Activated CD4-positive, alpha-beta T cell treated with anti-CD3 and anti-CD28 coated beads, Interleukin-2, amount 10 ng/mL, durations not matched to agents 24 days and 14 days (primary cell): Measurements from ENCODE around the gene AATF. TPM values are rescaled to one million over a fixed set of nuclear protein-coding genes. Genes with fewer than 3 reads are reported as not detected.

Source experiments
- DNase-seq: peaks from one replicate; pipeline ENCODE4 v3.0.0; 2022
- H3K27ac Mint-ChIP-seq: one replicate; pipeline ENCODE4 v1.8.0; 2022; ENCODE audit warnings: mild to moderate bottlenecking, mixed read lengths
- H3K27me3 Mint-ChIP-seq: one replicate; pipeline ENCODE4 v1.8.0; 2022; ENCODE audit warnings: mixed read lengths
- H3K36me3 Mint-ChIP-seq: one replicate; pipeline ENCODE4 v1.8.0; 2022; ENCODE audit warnings: low read depth, mild to moderate bottlenecking, mixed read lengths
- H3K4me1 Mint-ChIP-seq: one replicate; pipeline ENCODE4 v1.8.0; 2021; ENCODE audit warnings: mixed read lengths
- H3K4me3 Mint-ChIP-seq: one replicate; pipeline ENCODE4 v1.8.0; 2022; ENCODE audit warnings: mild to moderate bottlenecking, moderate library complexity, mixed read lengths
- H3K9me3 Mint-ChIP-seq: one replicate; pipeline ENCODE4 v1.8.0; 2021; ENCODE audit warnings: mixed read lengths
- intact Hi-C: fragments of 100-400 bp; cut with micrococcal nuclease; formaldehyde crosslinking; loops from one replicate; pipeline ENCODE4 v1.15.1; 2023
- total RNA-seq: library from RNA; stranded (reverse); gene quantifications from 2 replicates; pipeline ENCODE4 v1.2.3, GENCODE V29; 2022

AATF gene
- total RNA-seq, 1 donor from 2014 or later: 116 TPM

GRCh38 chr17:36940313-36941264 is 8.2 kb upstream of the AATF start:
- H3K27me3 Mint-ChIP-seq: peaks cover 75% of the 10 kb centered on the region
- H3K4me3 Mint-ChIP-seq: no peak overlapping the region
- H3K36me3 Mint-ChIP-seq: peaks cover 16% of the 10 kb centered on the region
- H3K27ac Mint-ChIP-seq: peak overlapping the region; percentile 41
- H3K4me1 Mint-ChIP-seq: peaks cover 32% of the 10 kb centered on the region
- DNase-seq: peak; percentile 63
- H3K9me3 Mint-ChIP-seq: no peaks in the 10 kb centered on the region
- intact Hi-C loops: loop anchor here (5.0 to 10.0 kb wide), 4 partner anchors 298 to 1622 kb away; partner anchors contain the start of gene GGNBP2

GRCh38 chr17:36941265-36942010 is 7.3 kb upstream of the AATF start:
- peak overlapping the region; percentile 39 for H3K27ac Mint-ChIP-seq
- peaks cover 75% of the 10 kb centered on the region for H3K27me3 Mint-ChIP-seq
- peak overlapping the region; percentile 2 for H3K4me3 Mint-ChIP-seq
- no peak for DNase-seq
- H3K36me3 Mint-ChIP-seq: peaks cover 16% of the 10 kb centered on the region
- H3K9me3 Mint-ChIP-seq: no peaks in the 10 kb centered on the region
- peaks cover 27% of the 10 kb centered on the region for H3K4me1 Mint-ChIP-seq
- intact Hi-C loops: loop anchor here (5.0 to 10.0 kb wide), 4 partner anchors 299 to 1621 kb away; partner anchors contain the start of gene GGNBP2

GRCh38 chr17:36942019-36942599 is 6.6 kb upstream of the AATF start:
- peak; percentile 67 for DNase-seq
- intact Hi-C loops: loop anchor here (5.0 to 10.0 kb wide), 4 partner anchors 300 to 1620 kb away; partner anchors contain the start of gene GGNBP2
- H3K4me1 Mint-ChIP-seq: peaks cover 25% of the 10 kb centered on the region

GRCh38 chr17:36942631-36943125 is 6.1 kb upstream of the AATF start:
- Mint-ChIP-seq H3K27me3 (peaks cover 78% of the 10 kb centered on the region), H3K27ac (no peak overlapping the region), H3K9me3 (no peaks in the 10 kb centered on the region), H3K4me1 (peaks cover 24% of the 10 kb centered on the region), H3K36me3 (peaks cover 13% of the 10 kb centered on the region), H3K4me3 (no peak overlapping the region)
- DNase-seq: peak; percentile 70
- intact Hi-C loops: loop anchor here (5.0 to 10.0 kb wide), 4 partner anchors 300 to 1620 kb away; partner anchors contain the start of gene GGNBP2

More at GRCh38 chr17:36942019-36942599, 6.6 kb upstream of the AATF start:
- Mint-ChIP-seq H3K27ac (peak overlapping the region; percentile 39), H3K9me3 (no peaks in the 10 kb centered on the region), H3K4me3 (peak overlapping the region; percentile 2), H3K27me3 (peaks cover 78% of the 10 kb centered on the region), H3K36me3 (peaks cover 16% of the 10 kb centered on the region)

- H3K27ac Mint-ChIP-seq: no peak overlapping the region
- no peaks in the 10 kb centered on the region for H3K9me3 Mint-ChIP-seq
- peaks cover 13% of the 10 kb centered on the region for H3K36me3 Mint-ChIP-seq
- peak overlapping the region; percentile 15 for H3K4me3 Mint-ChIP-seq
- H3K4me1 Mint-ChIP-seq: peaks cover 25% of the 10 kb centered on the region
- peaks cover 73% of the 10 kb centered on the region for H3K27me3 Mint-ChIP-seq
- DNase-seq: peak; percentile 62
- intact Hi-C loops: loop anchor here (5.0 to 10.0 kb wide), 4 partner anchors 301 to 1619 kb away; partner anchors contain the start of gene GGNBP2
Observed at GRCh38 chr17:36943250-36944191, 5.2 kb upstream of the AATF start.

- no peak for DNase-seq
- intact Hi-C loops: loop anchor here (5.0 to 10.0 kb wide), 4 partner anchors 302 to 1618 kb away; partner anchors contain the start of gene GGNBP2
- peaks cover 26% of the 10 kb centered on the region for H3K4me1 Mint-ChIP-seq
- H3K9me3 Mint-ChIP-seq: no peaks in the 10 kb centered on the region
- H3K27me3 Mint-ChIP-seq: peaks cover 68% of the 10 kb centered on the region
- H3K36me3 Mint-ChIP-seq: peaks cover 17% of the 10 kb centered on the region
- no peak overlapping the region for H3K27ac Mint-ChIP-seq
- no peak overlapping the region for H3K4me3 Mint-ChIP-seq
Observed at GRCh38 chr17:36944553-36944952, 4.2 kb upstream of the AATF start.

GRCh38 chr17:36945140-36945539 is 3.6 kb upstream of the AATF start:
- DNase-seq: no peak
- Mint-ChIP-seq H3K36me3 (peaks cover 20% of the 10 kb centered on the region), H3K9me3 (no peaks in the 10 kb centered on the region), H3K4me3 (no peak overlapping the region), H3K27me3 (peaks cover 62% of the 10 kb centered on the region), H3K27ac (no peak overlapping the region), H3K4me1 (peaks cover 28% of the 10 kb centered on the region)
- intact Hi-C loops: loop anchor here (1.0 to 10.0 kb wide), 3 partner anchors 10 to 412 kb away; partner anchors contain the start of gene GGNBP2

- intact Hi-C loops: loop anchor here (1.0 to 10.0 kb wide), 3 partner anchors 11 to 411 kb away; partner anchors contain the start of gene GGNBP2
- H3K4me1 Mint-ChIP-seq: peaks cover 37% of the 10 kb centered on the region
- H3K4me3 Mint-ChIP-seq: no peak overlapping the region
- peaks cover 30% of the 10 kb centered on the region for H3K36me3 Mint-ChIP-seq
- H3K9me3 Mint-ChIP-seq: no peaks in the 10 kb centered on the region
- no peak for DNase-seq
- H3K27ac Mint-ChIP-seq: no peak overlapping the region
- peaks cover 52% of the 10 kb centered on the region for H3K27me3 Mint-ChIP-seq
Observed at GRCh38 chr17:36945959-36946725, 2.6 kb upstream of the AATF start.

- Mint-ChIP-seq H3K9me3 (no peaks in the 10 kb centered on the region), H3K4me3 (no peak overlapping the region), H3K36me3 (peaks cover 27% of the 10 kb centered on the region), H3K27ac (no peak overlapping the region), H3K4me1 (peaks cover 34% of the 10 kb centered on the region), H3K27me3 (peaks cover 46% of the 10 kb centered on the region)
- DNase-seq: no peak
- intact Hi-C loops: loop anchor here (5.0 to 10.0 kb wide), 2 partner anchors 402 to 411 kb away; partner anchors contain the start of gene GGNBP2
Observed at GRCh38 chr17:36946726-36947091, 2.0 kb upstream of the AATF start.

GRCh38 chr17:36947922-36948716 is 635 bp upstream of the AATF start:
- DNase-seq: no peak
- H3K4me3 Mint-ChIP-seq: peak overlapping the region; percentile 95
- intact Hi-C loops: loop anchor here (2.0 to 10.0 kb wide), 6 partner anchors 15 to 409 kb away; partner anchors contain the start of gene GGNBP2
- H3K9me3 Mint-ChIP-seq: no peaks in the 10 kb centered on the region
- peaks cover 44% of the 10 kb centered on the region for H3K27me3 Mint-ChIP-seq
- H3K27ac Mint-ChIP-seq: peak overlapping the region; percentile 98
- H3K4me1 Mint-ChIP-seq: peaks cover 46% of the 10 kb centered on the region
- H3K36me3 Mint-ChIP-seq: peaks cover 39% of the 10 kb centered on the region

- peak overlapping the region; percentile 95 for H3K4me3 Mint-ChIP-seq
- H3K4me1 Mint-ChIP-seq: peaks cover 48% of the 10 kb centered on the region
- no peak for DNase-seq
- H3K36me3 Mint-ChIP-seq: peaks cover 47% of the 10 kb centered on the region
- peak overlapping the region; percentile 90 for H3K27ac Mint-ChIP-seq
- H3K27me3 Mint-ChIP-seq: peaks cover 34% of the 10 kb centered on the region
- intact Hi-C loops: loop anchor here (2.0 to 10.0 kb wide), 6 partner anchors 17 to 408 kb away; partner anchors contain the start of gene GGNBP2
- H3K9me3 Mint-ChIP-seq: no peaks in the 10 kb centered on the region
Observed at GRCh38 chr17:36949461-36949927, 740 bp downstream of the AATF start.
